Body of pancreas (tissue), 4 donors: ENCODE data around the gene EOGT.

Experiments
- POLR2A ChIP-seq, 3 donors: fragments of 450-650 bp; IDR thresholded peaks; one replicate each; pipeline ENCODE4 v1.6.1; 2016; ENCODE audit warnings: antibody characterized with exemption in 3 of 3, mild to moderate bottlenecking in 2 of 3
- TF ChIP-seq, protein P1 (sequence below), 7 experiments: fragments of 450-650 bp in 4 of 7; fragments of 200-600 bp in 3 of 7; sonication (generic) in 3 of 7; IDR thresholded peaks; one replicate each; pipeline ENCODE4 v1.5.1; 2016 to 2019; ENCODE audit warnings: antibody characterized with exemption in 7 of 7

DNA sequence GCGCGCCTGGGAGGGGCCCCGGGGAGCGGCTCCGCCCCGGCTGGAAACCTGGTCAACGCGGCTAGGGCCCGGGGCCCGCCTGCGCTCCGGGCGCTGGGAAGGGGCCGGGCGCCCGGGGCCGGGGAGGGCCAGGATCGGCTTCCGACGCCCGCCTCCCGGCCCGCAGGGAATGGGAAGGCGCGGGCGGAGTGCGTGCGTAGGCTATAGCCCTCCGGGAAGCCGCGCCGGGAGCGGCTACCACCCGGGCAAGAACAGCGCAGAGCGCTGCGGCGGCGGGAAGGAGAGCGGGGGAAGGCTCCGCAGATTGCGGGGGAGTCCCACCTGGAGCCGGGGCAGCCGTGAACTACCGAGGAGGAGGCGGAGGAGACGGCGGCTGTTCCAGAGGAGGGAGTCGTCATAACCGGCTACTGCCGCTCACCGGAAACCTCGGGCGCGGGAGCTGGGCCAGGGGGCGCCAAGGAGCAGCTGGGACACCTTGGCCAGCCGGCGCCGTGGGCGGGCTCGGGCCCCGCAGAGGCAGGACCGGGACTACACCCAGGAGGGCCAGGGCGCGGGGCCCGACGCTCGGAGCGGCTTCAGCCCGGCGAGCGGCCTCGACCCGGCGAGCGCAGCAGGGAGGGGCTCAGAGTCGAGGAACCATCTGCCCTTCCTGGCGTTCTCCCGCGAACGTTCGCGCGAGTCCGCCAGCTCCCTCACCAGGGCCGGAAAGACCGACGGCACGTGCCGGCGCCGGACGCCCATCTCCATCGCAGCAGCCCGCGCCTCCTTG lies at the start of gene EOGT:
- TF ChIP-seq, protein P1, sequence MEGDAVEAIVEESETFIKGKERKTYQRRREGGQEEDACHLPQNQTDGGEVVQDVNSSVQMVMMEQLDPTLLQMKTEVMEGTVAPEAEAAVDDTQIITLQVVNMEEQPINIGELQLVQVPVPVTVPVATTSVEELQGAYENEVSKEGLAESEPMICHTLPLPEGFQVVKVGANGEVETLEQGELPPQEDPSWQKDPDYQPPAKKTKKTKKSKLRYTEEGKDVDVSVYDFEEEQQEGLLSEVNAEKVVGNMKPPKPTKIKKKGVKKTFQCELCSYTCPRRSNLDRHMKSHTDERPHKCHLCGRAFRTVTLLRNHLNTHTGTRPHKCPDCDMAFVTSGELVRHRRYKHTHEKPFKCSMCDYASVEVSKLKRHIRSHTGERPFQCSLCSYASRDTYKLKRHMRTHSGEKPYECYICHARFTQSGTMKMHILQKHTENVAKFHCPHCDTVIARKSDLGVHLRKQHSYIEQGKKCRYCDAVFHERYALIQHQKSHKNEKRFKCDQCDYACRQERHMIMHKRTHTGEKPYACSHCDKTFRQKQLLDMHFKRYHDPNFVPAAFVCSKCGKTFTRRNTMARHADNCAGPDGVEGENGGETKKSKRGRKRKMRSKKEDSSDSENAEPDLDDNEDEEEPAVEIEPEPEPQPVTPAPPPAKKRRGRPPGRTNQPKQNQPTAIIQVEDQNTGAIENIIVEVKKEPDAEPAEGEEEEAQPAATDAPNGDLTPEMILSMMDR (IDR thresholded peaks at IDR 0.05), result peak; percentile 33 to 74 (median 63)
- peak; percentile 75 to 93 (median 90) for TF ChIP-seq POLR2A (IDR thresholded peaks at IDR 0.05)
